Activated CD4-positive, CD25-positive, alpha-beta regulatory T cell treated with anti-CD3 and anti-CD28 coated beads, Interleukin-2, amount 50 U/mL, for 16 hours (primary cell): ENCODE measurements around the gene KRTAP2-2.

Experiments used
- DNase-seq: peaks from one replicate; pipeline ENCODE4 v3.0.0-alpha.2; 2020; ENCODE audit warnings: low read depth, low spot score

Gene KRTAP2-2

DNA sequence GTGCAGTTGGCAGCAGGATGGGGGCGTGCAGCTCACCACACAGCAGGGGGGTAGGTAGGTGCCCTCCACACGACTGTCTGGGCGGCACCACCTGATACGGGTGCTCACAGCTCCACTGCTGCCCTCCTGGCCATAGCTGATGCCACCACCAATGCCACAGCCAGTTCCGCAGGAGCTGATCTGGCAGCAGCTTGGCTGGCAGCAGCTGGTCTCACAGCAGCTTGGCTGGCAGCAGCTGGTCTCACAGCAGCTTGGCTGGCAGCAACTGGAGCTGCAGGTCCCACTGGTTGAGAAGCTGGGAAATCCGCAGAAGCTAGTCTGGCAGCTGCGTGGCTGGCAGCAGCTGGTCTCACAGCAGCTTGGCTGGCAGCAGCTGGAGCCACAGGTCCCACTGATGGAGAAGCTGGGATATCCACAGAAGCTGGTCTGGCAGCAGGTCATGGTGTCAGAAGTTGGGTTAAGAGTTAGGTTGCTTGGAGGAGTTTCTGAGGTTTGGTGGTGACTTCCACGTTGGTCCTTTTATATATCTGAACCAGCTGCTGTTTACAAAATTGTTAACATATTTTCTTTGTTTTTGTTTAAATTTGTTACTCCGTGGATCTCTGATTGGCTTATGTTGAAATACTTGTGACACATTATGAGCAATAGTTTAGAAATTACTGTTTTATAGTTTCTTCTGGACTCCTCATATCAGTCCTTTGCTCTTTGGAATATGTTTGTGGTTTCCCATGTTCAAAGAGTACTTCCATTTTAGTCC is 28.1 kb downstream of the KRTAP2-2 start, which contains the start of gene KRTAP1-5:
Gene KRTAP1-5 (minus strand): TSS at position 494 of the 757 bp plus-strand sequence. CDS start 53 bp downstream, at position 441.
- DNase-seq, result no peak

GRCh38 chr17:41024697-41025096 is 30.3 kb downstream of the KRTAP2-2 start:
- DNase-seq, result no peak

GRCh38 chr17:41020336-41020735 is 34.7 kb downstream of the KRTAP2-2 start:
- no peak for DNase-seq

DNA sequence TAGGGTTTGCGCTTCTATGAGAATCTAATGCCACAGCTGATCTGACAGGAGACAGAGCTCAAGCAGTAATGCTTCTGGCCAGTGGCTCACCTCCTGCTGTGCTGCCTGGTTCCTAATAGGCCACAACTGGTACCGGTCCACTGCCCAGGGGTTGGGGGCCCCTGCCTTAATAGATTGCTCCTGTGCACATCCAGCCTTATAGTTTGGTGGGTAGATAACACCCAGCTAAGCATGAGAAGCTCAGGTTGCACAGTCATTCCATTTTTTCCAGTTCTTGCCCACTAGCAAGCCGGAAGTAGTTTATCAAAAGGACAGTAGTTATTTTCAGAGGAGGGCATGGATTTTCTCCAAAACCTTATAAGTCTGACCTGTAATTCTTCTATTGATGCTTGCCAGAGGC is 35.6 kb downstream of the KRTAP2-2 start:
- DNase-seq, result no peak

DNA sequence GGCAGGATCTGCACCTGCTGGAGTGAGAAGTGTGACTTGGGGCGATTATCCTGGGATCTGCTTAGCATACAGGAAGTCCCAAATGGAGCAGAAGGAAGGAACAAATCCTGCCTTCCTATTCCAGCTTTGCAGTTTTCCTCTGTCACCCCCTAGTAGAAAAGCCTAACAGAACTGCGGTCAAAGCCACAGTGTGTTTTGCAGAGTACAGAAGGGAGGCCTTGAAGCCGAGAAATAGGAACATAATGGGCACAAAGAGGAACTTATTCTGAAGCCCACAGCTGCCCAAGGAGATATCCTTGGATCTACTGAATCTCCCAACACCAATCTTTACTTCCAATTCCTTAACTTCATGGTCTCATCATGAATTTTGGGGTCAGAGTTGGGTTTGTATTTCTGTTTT is 36.5 kb downstream of the KRTAP2-2 start:
- DNase-seq, result no peak

DNA sequence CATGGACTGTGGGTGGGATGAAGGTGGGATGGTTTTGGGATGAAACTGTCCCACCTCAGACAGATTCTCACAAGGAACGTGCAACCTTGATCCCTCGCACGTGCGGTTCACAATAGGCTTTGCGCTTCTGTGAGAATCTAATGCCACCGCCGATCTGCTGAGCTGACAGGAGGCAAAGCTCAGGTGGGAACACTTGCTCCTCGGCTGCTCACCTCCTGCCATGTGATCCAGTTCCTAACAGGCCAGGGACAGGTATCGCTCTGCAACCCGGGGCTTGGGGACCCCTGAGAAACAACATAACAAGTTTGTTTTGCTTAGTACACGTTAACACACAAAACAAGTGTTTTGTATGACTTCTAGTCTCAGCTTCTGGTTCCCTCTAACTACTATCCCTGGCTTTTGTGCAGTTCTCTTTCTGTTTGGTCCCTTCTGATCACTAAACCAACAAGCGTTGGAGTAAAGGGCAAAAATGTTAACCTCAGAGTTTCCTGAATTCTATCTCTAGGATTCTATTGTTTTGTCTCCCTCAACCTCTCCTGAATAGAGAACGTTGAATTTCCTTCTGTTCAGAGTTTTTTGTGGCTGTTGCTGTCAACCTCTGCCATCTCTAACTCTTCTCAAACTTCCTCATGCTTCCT is 38.3 kb downstream of the KRTAP2-2 start:
- DNase-seq, result no peak

GRCh38 chr17:41015454-41015853 is 39.6 kb downstream of the KRTAP2-2 start:
- DNase-seq, result no peak

DNA sequence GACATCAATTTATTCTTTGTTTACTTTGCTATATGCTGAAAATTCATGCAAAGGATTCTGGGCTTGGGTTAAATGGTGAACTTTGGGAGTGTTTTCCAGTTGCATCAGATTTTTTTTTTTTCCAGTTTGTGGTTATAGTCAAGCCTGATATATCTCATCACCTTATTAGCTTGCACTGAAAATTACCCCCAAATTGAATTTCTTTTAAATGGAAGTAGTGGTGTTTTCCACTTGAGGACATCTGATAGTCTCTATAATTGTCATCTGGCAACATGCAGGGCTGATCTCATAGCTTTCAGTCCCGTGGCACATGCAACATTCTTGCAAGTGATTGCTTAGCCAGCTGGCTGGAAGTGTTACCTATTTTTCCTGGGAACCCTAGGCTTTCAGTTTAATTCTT is 41.4 kb downstream of the KRTAP2-2 start:
- DNase-seq, result no peak

DNA sequence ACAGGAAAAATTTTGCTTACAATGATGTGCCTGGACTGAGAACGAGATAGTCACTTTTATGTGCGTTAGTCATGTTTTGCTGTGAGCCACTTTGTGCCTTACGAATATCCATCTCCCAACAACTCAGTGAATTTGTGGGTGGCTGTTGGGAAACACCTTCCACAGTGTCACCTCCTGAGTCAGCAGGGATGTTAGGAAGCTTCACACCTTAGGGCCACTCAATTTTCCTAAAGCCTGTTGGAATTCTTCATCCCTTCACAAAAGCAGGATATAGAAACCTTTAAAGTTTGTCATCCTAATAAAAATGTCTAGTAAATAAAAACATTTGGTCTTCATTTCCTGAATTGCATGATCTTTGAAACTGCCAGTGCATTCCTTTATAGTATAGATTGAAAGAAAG is 41.8 kb downstream of the KRTAP2-2 start:
- no peak for DNase-seq

GRCh38 chr17:41012326-41013120 is 42.5 kb downstream of the KRTAP2-2 start:
- DNase-seq, result no peak

DNA sequence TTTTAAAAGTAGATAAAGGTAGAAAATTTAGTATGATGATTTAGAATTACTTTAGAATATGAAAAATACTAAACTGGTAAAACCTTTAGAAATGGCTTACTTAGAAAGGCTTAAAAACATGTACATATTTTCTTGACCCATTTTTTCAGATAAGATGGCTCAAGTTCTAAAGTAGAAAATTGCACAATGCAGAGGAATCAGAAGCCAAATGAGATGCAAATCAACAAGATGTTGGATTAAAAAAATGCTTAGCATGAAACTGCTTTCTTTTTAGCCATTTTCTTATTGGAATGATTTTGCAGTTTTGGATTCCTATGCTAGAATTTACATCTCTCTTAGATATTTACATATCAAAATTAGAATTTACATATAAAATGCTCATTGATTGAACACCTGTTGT is 44.6 kb downstream of the KRTAP2-2 start:
- DNase-seq, result no peak

- DNase-seq, result no peak
Measured at GRCh38 chr17:41009936-41010335, 45.1 kb downstream of the KRTAP2-2 start.

DNA sequence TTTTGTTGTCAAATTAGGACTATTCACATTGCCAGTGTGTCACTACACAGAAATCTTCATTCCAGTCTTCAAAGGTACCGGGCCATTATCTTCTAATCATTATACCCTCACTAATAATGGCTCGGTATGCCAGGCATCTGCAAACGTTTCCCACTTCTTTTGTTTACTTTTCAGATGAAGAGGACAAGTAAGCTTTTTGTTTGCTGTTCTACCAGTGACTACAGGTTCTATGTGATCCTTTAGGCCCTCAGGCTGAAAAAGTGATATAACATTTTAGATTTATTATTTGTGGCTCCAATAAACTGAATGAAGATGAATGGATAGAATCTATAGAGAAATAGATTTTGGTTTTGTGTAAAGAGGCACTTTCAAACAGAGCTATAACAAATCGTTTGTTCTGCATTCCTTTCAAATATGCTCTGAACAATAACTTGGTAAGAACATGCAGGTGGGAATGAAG is 45.7 kb downstream of the KRTAP2-2 start:
- no peak for DNase-seq

GRCh38 chr17:41008811-41009210 is 46.2 kb downstream of the KRTAP2-2 start, which contains the start of gene KRTAP3-1:
Gene KRTAP3-1, minus strand, starts transcription at chr17:41009128. Its CDS starts 54 bp downstream, at chr17:41009074.
- no peak for DNase-seq
